HepG2 (cell line): ENCODE measurements around the gene SNAP25. TPM values are rescaled to one million over a fixed set of nuclear protein-coding genes. Genes with fewer than 3 reads are reported as not detected.
A peak's percentile ranks its signal among the peaks of the same experiment; 100 is the strongest.

Source experiments
- GATA4 ChIP-seq: sonication (generic); IDR thresholded peaks from 2 replicates; pipeline ENCODE4 v1.6.1; 2016; ENCODE audit warnings: antibody characterized with exemption, low read depth, borderline replicate concordance
- HMG20B ChIP-seq: conservative IDR thresholded peaks from 2 replicates; pipeline ENCODE4 v1.6.1; 2016; ENCODE audit warnings: missing genetic modification reagents, missing compliant biosample characterization
- IRX3 ChIP-seq: sonication (generic); formaldehyde crosslinking; IDR thresholded peaks from 2 replicates; pipeline ENCODE4 v1.8.1; 2023; ENCODE audit warnings: mild to moderate bottlenecking, low read depth, missing genetic modification reagents, borderline replicate concordance
- MTA1 ChIP-seq: sonication (generic); formaldehyde crosslinking; IDR thresholded peaks from 2 replicates; pipeline ENCODE4 v1.4.0; 2020; ENCODE audit warnings: missing genetic modification reagents, mild to moderate bottlenecking, borderline replicate concordance
- PCBP1 ChIP-seq: fragments of 200-400 bp; formaldehyde crosslinking; IDR thresholded peaks from 2 replicates; pipeline ENCODE4 v1.6.1; 2017; ENCODE audit warnings: mild to moderate bottlenecking, low read depth, low read length, borderline replicate concordance
- PREB ChIP-seq: sonication (generic); formaldehyde crosslinking; IDR thresholded peaks from 2 replicates; pipeline ENCODE4 v1.4.0; 2020; ENCODE audit warnings: missing genetic modification reagents
- PRPF4 ChIP-seq: fragments of 200-400 bp; formaldehyde crosslinking; IDR thresholded peaks from 2 replicates; pipeline ENCODE4 v1.6.1; 2016; ENCODE audit warnings: low read length, low read depth; ENCODE audit not compliant: poor library complexity, severe bottlenecking
- SMYD3 ChIP-seq: sonication (generic); formaldehyde crosslinking; IDR thresholded peaks from 2 replicates; pipeline ENCODE4 v1.8.1; 2023; ENCODE audit warnings: mild to moderate bottlenecking, missing genetic modification reagents
- SSRP1 ChIP-seq: IDR thresholded peaks from 2 replicates; pipeline ENCODE4 v1.6.1; 2016; ENCODE audit warnings: control low read depth
- ZBTB10 ChIP-seq: sonication (generic); formaldehyde crosslinking; IDR thresholded peaks from 2 replicates; pipeline ENCODE4 v1.4.0; 2020; ENCODE audit warnings: missing genetic modification reagents, borderline replicate concordance
- ZHX2 ChIP-seq, 2 experiments: sonication (generic) in 1 of 2; formaldehyde crosslinking in 1 of 2; IDR thresholded peaks; 2 replicates each; pipeline versions ENCODE4 v1.6.1 to v1.9.0; 2014 to 2022; ENCODE audit warnings: antibody characterized with exemption in 1 of 2, borderline replicate concordance in 1 of 2, inconsistent platforms in 1 of 2, low read depth in 1 of 2, missing genetic modification reagents in 1 of 2
- ZNF121 ChIP-seq: sonication (generic); formaldehyde crosslinking; IDR thresholded peaks from 2 replicates; pipeline ENCODE4 v1.5.0; 2020; ENCODE audit warnings: mild to moderate bottlenecking, missing genetic modification reagents
- ZNF335 ChIP-seq: sonication (generic); formaldehyde crosslinking; IDR thresholded peaks from 2 replicates; pipeline ENCODE4 v1.4.0; 2020; ENCODE audit warnings: missing genetic modification reagents
- ZNF512 ChIP-seq: sonication (generic); formaldehyde crosslinking; IDR thresholded peaks from 2 replicates; pipeline ENCODE4 v1.4.0; 2020; ENCODE audit warnings: mild to moderate bottlenecking, missing genetic modification reagents
- ZNF563 ChIP-seq: sonication (generic); formaldehyde crosslinking; IDR thresholded peaks from 2 replicates; pipeline ENCODE4 v1.8.0; 2022; ENCODE audit warnings: mild to moderate bottlenecking, moderate library complexity, missing genetic modification reagents
- ZNF644 ChIP-seq: IDR thresholded peaks from 2 replicates; pipeline ENCODE4 v1.6.1; 2016; ENCODE audit warnings: low read depth
- ZNF772 ChIP-seq: sonication (generic); formaldehyde crosslinking; IDR thresholded peaks from 2 replicates; pipeline ENCODE4 v1.5.0; 2020; ENCODE audit warnings: mild to moderate bottlenecking, missing genetic modification reagents
- polyA plus RNA-seq, 8 experiments: library from polyadenylated mRNA; depleted of rRNA in 3 of 8; stranded (reverse) in 7 of 8; unstranded in 1 of 8; fragments of >200 nt; fragmentation: Illumina TruSeq in 4 of 8; extraction: Trizol in 4 of 8; gene quantifications; 2 replicates each; pipeline versions ENCODE4 v1.2.1 to v1.2.3, GENCODE V29; 2011 to 2016; ENCODE audit warnings: low read depth in 4 of 8, missing spikeins in 1 of 8, mixed read lengths in 1 of 8; ENCODE audit not compliant: insufficient read depth in 1 of 8
- total RNA-seq, 5 experiments: library from RNA; depleted of rRNA; stranded (reverse); fragments of >200 nt; fragmentation: Illumina TruSeq; extraction: Trizol; gene quantifications; 2 replicates each; pipeline ENCODE4 v1.2.3, GENCODE V29; 2016; ENCODE audit warnings: low read depth in 1 of 5

The SNAP25 gene
- total and polyA plus RNA-seq, 2 of the 13 experiments (the other 11 are each of a cell fraction or from before 2014, with no cell fraction given): not detected

GRCh38 chr20:10263385-10264165 lies 44.9 kb downstream of the SNAP25 start (continued):
- TF ChIP-seq PREB (no peak), IRX3 (CRISPR knock-in tag) (no peak), ZBTB10 (CRISPR knock-in tag) (peak; percentile 87; the same call in 1 of the 2 replicates), ZNF512 (CRISPR knock-in tag) (no peak), HMG20B (peak; percentile 99), ZNF335 (CRISPR knock-in tag) (peak; percentile 75; the same call in 1 of the 2 replicates), GATA4 (peak; percentile 79; the same call in 1 of the 2 replicates), SMYD3 (0 out of 2 replicates have a peak, but pooled peaks have one; percentile 29), ZNF121 (CRISPR knock-in tag) (peak; percentile 29; the same call in 1 of the 2 replicates), ZNF644 (peak; percentile 96), ZNF563 (CRISPR knock-in tag) (no peak), PCBP1 (no peak), ZHX2 (IDR thresholded peaks at IDR 0.05; ENCODE audit: low read depth) (no peak; the same call in 1 of the 2 replicates), ZHX2 (CRISPR knock-in tag; IDR thresholded peaks at IDR 0.05; ENCODE audit: borderline replicate concordance) (no peak; the same call in 1 of the 2 replicates), PRPF4 (no peak), MTA1 (no peak; the same call in 1 of the 2 replicates), SSRP1 (CRISPR knock-in tag) (no peak), ZNF772 (peak; percentile 78; the same call in 1 of the 2 replicates)
